Measurements from ENCODE around the gene SLC30A4. TPM values are rescaled to one million over a fixed set of nuclear protein-coding genes. Genes with fewer than 3 reads are reported as not detected.

The SLC30A4 gene
- total RNA-seq, 1 donor from 2014 or later = 3.9 TPM

- Mint-ChIP-seq H3K4me1 (no peaks in the 10 kb centered on the region), H3K27me3 (no peaks in the 10 kb centered on the region), H3K9me3 (no peaks in the 10 kb centered on the region), H3K27ac (no peak overlapping the region), H3K36me3 (ENCODE audit: low read depth) (peaks cover 10% of the 10 kb centered on the region), H3K4me3 (no peak overlapping the region)
- ATAC-seq (ENCODE audit: low read depth) (no peak), DNase-seq (no peak)
- ChIA-PET POLR2A (no interaction called here), CTCF (no interaction called here)
- intact Hi-C loops (cut with micrococcal nuclease) = no loop called here
- TF ChIP-seq CTCF (IDR thresholded peaks at IDR 0.05) = no peak
Observed at GRCh38 chr15:45499426-45499825, 23.1 kb downstream of the SLC30A4 start.

GRCh38 chr15:45498701-45499100 lies 23.9 kb downstream of the SLC30A4 start:
- DNase-seq (no peak), ATAC-seq (ENCODE audit: low read depth) (no peak)
- TF ChIP-seq CTCF (IDR thresholded peaks at IDR 0.05) = no peak
- H3K9me3 Mint-ChIP-seq = no peaks in the 10 kb centered on the region
- no peak overlapping the region for H3K27ac Mint-ChIP-seq
- H3K4me1 Mint-ChIP-seq = no peaks in the 10 kb centered on the region
- intact Hi-C loops (cut with micrococcal nuclease) = no loop called here
- no peaks in the 10 kb centered on the region for H3K27me3 Mint-ChIP-seq
- ChIA-PET POLR2A (no interaction called here), CTCF (no interaction called here)
- H3K36me3 Mint-ChIP-seq (ENCODE audit: low read depth) = peaks cover 10% of the 10 kb centered on the region
- H3K4me3 Mint-ChIP-seq = no peak overlapping the region

- Mint-ChIP-seq H3K4me3 (no peak overlapping the region), H3K27ac (no peak overlapping the region), H3K9me3 (no peaks in the 10 kb centered on the region), H3K27me3 (no peaks in the 10 kb centered on the region), H3K36me3 (ENCODE audit: low read depth) (peaks cover 6% of the 10 kb centered on the region), H3K4me1 (no peaks in the 10 kb centered on the region)
- no peak for DNase-seq
- intact Hi-C loops (cut with micrococcal nuclease) = no loop called here
- ATAC-seq (ENCODE audit: low read depth) = no peak
- ChIA-PET CTCF (no interaction called here), POLR2A (no interaction called here)
- no peak for TF ChIP-seq CTCF (IDR thresholded peaks at IDR 0.05)
Observed at GRCh38 chr15:45497261-45497660, 25.3 kb downstream of the SLC30A4 start.

GRCh38 chr15:45496658-45497057 lies 25.9 kb downstream of the SLC30A4 start:
- TF ChIP-seq CTCF (IDR thresholded peaks at IDR 0.05) = no peak
- ChIA-PET POLR2A (no interaction called here), CTCF (no interaction called here)
- no peak for DNase-seq
- Mint-ChIP-seq H3K4me1 (no peaks in the 10 kb centered on the region), H3K4me3 (no peak overlapping the region), H3K27ac (no peak overlapping the region), H3K9me3 (no peaks in the 10 kb centered on the region), H3K27me3 (no peaks in the 10 kb centered on the region), H3K36me3 (ENCODE audit: low read depth) (peaks cover 5% of the 10 kb centered on the region)
- intact Hi-C loops (cut with micrococcal nuclease) = no loop called here
- no peak for ATAC-seq (ENCODE audit: low read depth)

- Mint-ChIP-seq H3K9me3 (no peaks in the 10 kb centered on the region), H3K4me1 (no peaks in the 10 kb centered on the region), H3K27me3 (no peaks in the 10 kb centered on the region), H3K4me3 (no peak overlapping the region), H3K36me3 (ENCODE audit: low read depth) (peaks cover 7% of the 10 kb centered on the region), H3K27ac (no peak overlapping the region)
- ChIA-PET CTCF (no interaction called here), POLR2A (no interaction called here)
- no peak for DNase-seq
- intact Hi-C loops (cut with micrococcal nuclease) = no loop called here
- TF ChIP-seq CTCF (IDR thresholded peaks at IDR 0.05) = no peak
- ATAC-seq (ENCODE audit: low read depth) = no peak
Observed at GRCh38 chr15:45495588-45495987, 27.0 kb downstream of the SLC30A4 start.

Measured in activated B cell treated with CpG ODN at 0.5 μM for 24 hours (primary cell).